Upper lobe of left lung (tissue), 6 donors: Measurements from ENCODE around the gene TPM1. TPM values are rescaled to one million over a fixed set of nuclear protein-coding genes. Genes with fewer than 3 reads are reported as not detected.

Experiments used
- ATAC-seq, 2 donors: fragments of 200-7000 bp; cut with Tn5 transposase; one replicate each; pipeline ENCODE4 v1.9.1; 2022; ENCODE audit warnings: mild to moderate bottlenecking in 2 of 2, moderate library complexity in 2 of 2; ENCODE audit not compliant: low FRiP score in 2 of 2
- DNase-seq, 2 donors: peaks; one replicate each; pipeline ENCODE4 v3.0.0-alpha.2; 2019 to 2020
- H3K27ac ChIP-seq, 4 donors: fragments of 200-600 bp; sonication (generic); one replicate each; pipeline ENCODE4 v1.5.1; 2016 to 2019
- H3K27me3 ChIP-seq, 4 donors: fragments of 200-600 bp; sonication (generic); one replicate each; pipeline ENCODE4 v1.5.1; 2017 to 2019
- H3K36me3 ChIP-seq, 4 donors: fragments of 200-600 bp; sonication (generic); one replicate each; pipeline ENCODE4 v1.5.1; 2016 to 2019
- H3K4me1 ChIP-seq, 4 donors: fragments of 200-600 bp; sonication (generic); one replicate each; pipeline ENCODE4 v1.5.1; 2018 to 2019
- H3K4me3 ChIP-seq, 4 donors: fragments of 200-600 bp; sonication (generic); one replicate each; pipeline ENCODE4 v1.5.1; 2017 to 2019; ENCODE audit warnings: mild to moderate bottlenecking in 2 of 4, moderate library complexity in 1 of 4
- H3K9me3 ChIP-seq, 4 donors: fragments of 200-600 bp; sonication (generic); one replicate each; pipeline ENCODE4 v1.5.1; 2018 to 2019
- CTCF ChIP-seq, 6 experiments: fragments of 450-650 bp in 4 of 6; fragments of 200-600 bp in 2 of 6; sonication (generic) in 2 of 6; IDR thresholded peaks; one replicate each; pipeline ENCODE4 v1.5.1; 2016 to 2019; ENCODE audit warnings: antibody characterized with exemption in 6 of 6
- EP300 ChIP-seq, 4 donors: sonication (generic); formaldehyde crosslinking; IDR thresholded peaks; one replicate each; pipeline ENCODE4 v1.5.1; 2017; ENCODE audit warnings: antibody characterized with exemption in 4 of 4, control low read depth in 2 of 4
- POLR2A ChIP-seq, 4 donors: fragments of 450-650 bp; IDR thresholded peaks; one replicate each; pipeline ENCODE4 v1.5.1; 2016 to 2017; ENCODE audit warnings: antibody characterized with exemption in 4 of 4, mild to moderate bottlenecking in 2 of 4
- POLR2AphosphoS5 ChIP-seq, 2 donors: sonication (generic); formaldehyde crosslinking; IDR thresholded peaks; one replicate each; pipeline ENCODE4 v1.5.1; 2017; ENCODE audit warnings: antibody characterized with exemption in 2 of 2
- WGBS, 2 donors: methylation state at CpG; one replicate each; pipeline ENCODE4 v1.1.5; 2017 to 2018; 5-methylcytosine and 5-hydroxymethylcytosine counted together
- total RNA-seq, 6 donors: library from RNA; depleted of rRNA in 4 of 6; stranded (reverse); fragments of >200 nt in 4 of 6; gene quantifications; one replicate each; pipeline versions ENCODE4 v1.1.0 to v1.2.1, GENCODE V29; 2016 to 2021
- donor health status: DM: no; HTN: no; CAD: no; lungs with moderate emphysema.
- donor health status: DM: no; HTN: yes; CAD: no; lungs with severe emphysema.

TPM1 gene
- total RNA-seq, 6 donors from 2014 or later = 144 to 343 (median 254) TPM

- WGBS, 2 donors = 38 to 48% methylated on average over 6 of the region's 6 CpGs
- Histone ChIP-seq H3K4me3 (peak overlapping the region; percentile 7 to 59 (median 52)), H3K27ac (no peak overlapping the region), H3K4me1 (peaks cover 19 to 48% (median 39%) of the 10 kb centered on the region in 4 donors), H3K36me3 (no peaks in the 10 kb centered on the region), H3K9me3 (no peaks in the 10 kb centered on the region), H3K27me3 (peaks cover 0 to 29% (median 14%) of the 10 kb centered on the region in 4 donors)
- ATAC-seq (no peak), DNase-seq (no peak)
- TF ChIP-seq CTCF (IDR thresholded peaks at IDR 0.05) (no peak), POLR2A (IDR thresholded peaks at IDR 0.05) (no peak), EP300 (IDR thresholded peaks at IDR 0.05) (no peak), POLR2AphosphoS5 (IDR thresholded peaks at IDR 0.05) (no peak)
Observed at GRCh38 chr15:63044645-63045464, 2.3 kb downstream of the TPM1 start.

DNA sequence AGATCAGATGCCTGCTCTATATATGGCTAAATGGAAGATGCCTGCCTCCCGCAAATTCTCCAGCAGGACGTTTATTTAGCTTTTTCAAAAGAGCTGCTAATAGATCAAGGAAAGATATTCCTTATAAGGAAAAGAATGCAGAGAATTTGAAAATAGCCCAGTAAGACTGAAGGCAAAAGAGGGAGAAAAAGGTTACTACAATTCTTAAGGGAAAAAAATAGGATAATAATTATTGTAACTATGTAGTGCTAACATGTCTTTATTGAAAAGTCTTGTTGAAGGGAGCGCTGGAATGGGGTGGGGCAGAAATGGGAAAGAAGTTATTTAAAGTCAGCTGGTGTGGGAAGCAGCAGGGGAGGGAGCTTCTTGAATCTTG lies 2.9 kb downstream of the TPM1 start:
- ATAC-seq = no peak
- Histone ChIP-seq H3K36me3 (no peaks in the 10 kb centered on the region), H3K9me3 (no peaks in the 10 kb centered on the region), H3K27me3 (peaks cover 0 to 29% (median 14%) of the 10 kb centered on the region in 4 donors), H3K4me1 (peaks cover 19 to 54% (median 44%) of the 10 kb centered on the region in 4 donors), H3K27ac (no peak overlapping the region), H3K4me3 (peak overlapping the region in 3 of 4 donors; percentile 49 to 59 (median 54))
- 38 to 43% methylated on average over 3 of the region's 3 CpGs for WGBS, 2 donors
- TF ChIP-seq POLR2A (IDR thresholded peaks at IDR 0.05) (no peak), CTCF (IDR thresholded peaks at IDR 0.05) (no peak), POLR2AphosphoS5 (IDR thresholded peaks at IDR 0.05) (no peak), EP300 (IDR thresholded peaks at IDR 0.05) (no peak)
- DNase-seq = no peak

DNA sequence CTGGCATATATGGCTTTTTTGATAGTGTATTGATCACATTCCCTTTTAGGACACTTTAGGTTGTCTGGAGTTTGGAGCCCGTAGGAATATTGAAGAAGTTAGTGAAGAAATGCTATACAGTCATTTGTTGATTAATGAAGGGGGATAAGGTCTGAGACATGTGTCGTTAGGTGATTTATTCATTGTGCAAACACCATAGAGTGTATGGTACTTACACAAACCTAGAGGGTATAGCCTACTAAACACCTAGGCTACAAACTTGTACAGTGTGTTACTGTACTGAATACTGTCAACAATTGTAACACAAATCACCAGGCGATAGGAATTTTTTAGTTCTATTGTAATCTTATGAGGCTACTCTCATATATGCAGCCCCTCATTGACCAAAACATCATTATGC lies 3.3 kb downstream of the TPM1 start:
- Histone ChIP-seq H3K9me3 (no peaks in the 10 kb centered on the region), H3K27me3 (peaks cover 0 to 29% (median 14%) of the 10 kb centered on the region in 4 donors)
- no peak for ATAC-seq

GRCh38 chr15:63046917-63047760 lies 4.6 kb downstream of the TPM1 start:
- Histone ChIP-seq H3K4me1 (peaks cover 22 to 60% (median 52%) of the 10 kb centered on the region in 4 donors), H3K9me3 (no peaks in the 10 kb centered on the region), H3K27me3 (peaks cover 0 to 25% (median 13%) of the 10 kb centered on the region in 4 donors), H3K4me3 (peak overlapping the region in 3 of 4 donors; percentile 71 to 90 (median 88)), H3K27ac (peak overlapping the region in 3 of 4 donors; percentile 1 to 90 (median 90)), H3K36me3 (no peaks in the 10 kb centered on the region)
- no peak for ATAC-seq
- DNase-seq = no peak
- WGBS, 2 donors = 70 to 72% methylated on average over 8 of the region's 8 CpGs
- TF ChIP-seq POLR2A (IDR thresholded peaks at IDR 0.05) (no peak), EP300 (IDR thresholded peaks at IDR 0.05) (no peak), CTCF (IDR thresholded peaks at IDR 0.05) (no peak), POLR2AphosphoS5 (IDR thresholded peaks at IDR 0.05) (no peak)

More for the DNA sequence above, 3.3 kb downstream of the TPM1 start:
- H3K36me3 ChIP-seq = no peaks in the 10 kb centered on the region
- 79 to 83% methylated on average over 3 of the region's 3 CpGs for WGBS, 2 donors
- no peak for DNase-seq
- no peak for TF ChIP-seq EP300 (IDR thresholded peaks at IDR 0.05)
- no peak for TF ChIP-seq POLR2A (IDR thresholded peaks at IDR 0.05)
- TF ChIP-seq CTCF (IDR thresholded peaks at IDR 0.05) = no peak
- no peak for TF ChIP-seq POLR2AphosphoS5 (IDR thresholded peaks at IDR 0.05)
- H3K4me1 ChIP-seq = peaks cover 19 to 56% (median 47%) of the 10 kb centered on the region in 4 donors
- no peak overlapping the region for H3K27ac ChIP-seq
- H3K4me3 ChIP-seq = peak overlapping the region in 2 of 4 donors; percentile 54 to 59
